Measurements from ENCODE around the gene DIO2.

The DIO2 gene

GRCh38 chr14:80200093-80200492, 11.2 kb downstream of the DIO2 start:
- Histone ChIP-seq H3K36me3 (ENCODE audit: insufficient read depth, low read length) (no peaks in the 10 kb centered on the region), H3K9me3 (ENCODE audit: insufficient read depth, low read depth, low read length) (no peaks in the 10 kb centered on the region), H2AFZ (ENCODE audit: low read length) (no peak overlapping the region), H3K4me1 (ENCODE audit: insufficient read depth, low read length, poor library complexity, severe bottlenecking) (no peaks in the 10 kb centered on the region), H3K9me2 (replicated peaks; ENCODE audit: low read depth, low read length) (no peaks in the 10 kb centered on the region), H3F3A (ENCODE audit: low read depth) (no peaks in the 10 kb centered on the region), H3K79me2 (ENCODE audit: insufficient read depth, low read length) (no peaks in the 10 kb centered on the region), H4K20me1 (ENCODE audit: insufficient read depth, low read length, poor library complexity, severe bottlenecking) (no peaks in the 10 kb centered on the region), H3K27me3 (ENCODE audit: insufficient read depth, low read length, poor library complexity, severe bottlenecking) (no peaks in the 10 kb centered on the region), H3K4me3 (ENCODE audit: low read length, poor library complexity, severe bottlenecking) (no peak overlapping the region), H3K9ac (ENCODE audit: low read depth, low read length, poor library complexity, severe bottlenecking) (no peak overlapping the region), H3K4me2 (ENCODE audit: low read depth, low read length, poor library complexity, severe bottlenecking) (no peak overlapping the region)
- TF ChIP-seq EZH2phosphoT487 (IDR thresholded peaks at IDR 0.05; ENCODE audit: borderline replicate concordance) (no peak), CTCF (conservative IDR thresholded peaks at IDR 0.05; ENCODE audit: low read length) (no peak)

- no peak overlapping the region for H3K9ac ChIP-seq (ENCODE audit: low read depth, low read length, poor library complexity, severe bottlenecking)
- no peaks in the 10 kb centered on the region for H3K27me3 ChIP-seq (ENCODE audit: insufficient read depth, low read length, poor library complexity, severe bottlenecking)
- H3K36me3 ChIP-seq (ENCODE audit: insufficient read depth, low read length): no peaks in the 10 kb centered on the region
- no peaks in the 10 kb centered on the region for H3K9me2 ChIP-seq (replicated peaks; ENCODE audit: low read depth, low read length)
- no peak for TF ChIP-seq CTCF (conservative IDR thresholded peaks at IDR 0.05; ENCODE audit: low read length)
- TF ChIP-seq EZH2phosphoT487 (IDR thresholded peaks at IDR 0.05; ENCODE audit: borderline replicate concordance): no peak
- no peak overlapping the region for H2AFZ ChIP-seq (ENCODE audit: low read length)
- H3K4me3 ChIP-seq (ENCODE audit: low read length, poor library complexity, severe bottlenecking): no peak overlapping the region
- H4K20me1 ChIP-seq (ENCODE audit: insufficient read depth, low read length, poor library complexity, severe bottlenecking): no peaks in the 10 kb centered on the region
- H3F3A ChIP-seq (ENCODE audit: low read depth): no peaks in the 10 kb centered on the region
- no peaks in the 10 kb centered on the region for H3K79me2 ChIP-seq (ENCODE audit: insufficient read depth, low read length)
- H3K4me1 ChIP-seq (ENCODE audit: insufficient read depth, low read length, poor library complexity, severe bottlenecking): no peaks in the 10 kb centered on the region
- H3K4me2 ChIP-seq (ENCODE audit: low read depth, low read length, poor library complexity, severe bottlenecking): no peak overlapping the region
- H3K9me3 ChIP-seq (ENCODE audit: insufficient read depth, low read depth, low read length): no peaks in the 10 kb centered on the region
Observed at GRCh38 chr14:80188571-80188970, 22.7 kb downstream of the DIO2 start.

- H3K9ac ChIP-seq (ENCODE audit: low read depth, low read length, poor library complexity, severe bottlenecking): no peak overlapping the region
- no peak overlapping the region for H3K4me3 ChIP-seq (ENCODE audit: low read length, poor library complexity, severe bottlenecking)
- H4K20me1 ChIP-seq (ENCODE audit: insufficient read depth, low read length, poor library complexity, severe bottlenecking): no peaks in the 10 kb centered on the region
- no peaks in the 10 kb centered on the region for H3F3A ChIP-seq (ENCODE audit: low read depth)
- H3K9me2 ChIP-seq (replicated peaks; ENCODE audit: low read depth, low read length): no peaks in the 10 kb centered on the region
- H3K9me3 ChIP-seq (ENCODE audit: insufficient read depth, low read depth, low read length): no peaks in the 10 kb centered on the region
- no peak overlapping the region for H3K4me2 ChIP-seq (ENCODE audit: low read depth, low read length, poor library complexity, severe bottlenecking)
- no peak overlapping the region for H2AFZ ChIP-seq (ENCODE audit: low read length)
- no peaks in the 10 kb centered on the region for H3K27me3 ChIP-seq (ENCODE audit: insufficient read depth, low read length, poor library complexity, severe bottlenecking)
- TF ChIP-seq EZH2phosphoT487 (IDR thresholded peaks at IDR 0.05; ENCODE audit: borderline replicate concordance) (no peak), CTCF (conservative IDR thresholded peaks at IDR 0.05; ENCODE audit: low read length) (no peak)
- H3K79me2 ChIP-seq (ENCODE audit: insufficient read depth, low read length): no peaks in the 10 kb centered on the region
- H3K4me1 ChIP-seq (ENCODE audit: insufficient read depth, low read length, poor library complexity, severe bottlenecking): no peaks in the 10 kb centered on the region
- no peaks in the 10 kb centered on the region for H3K36me3 ChIP-seq (ENCODE audit: insufficient read depth, low read length)
Observed at GRCh38 chr14:80186301-80186800, 25.0 kb downstream of the DIO2 start.
